ENCODE results near the gene SLC4A3.

Gene SLC4A3

GRCh38 chr2:219621935-219622334 lies 5.5 kb upstream of the SLC4A3 start:
- WGBS, result 75% methylated on average over 4 of the region's 4 CpGs
- DNase-seq, result no peak
- H2AFZ ChIP-seq (ENCODE audit: low read depth, low read length), result no peak overlapping the region
- no peak overlapping the region for H3K4ac ChIP-seq (ENCODE audit: low read depth in 1 of 2, low read length in 2 of 2)
- no peak overlapping the region for H4K8ac ChIP-seq (ENCODE audit: low read length)
- no peak overlapping the region for H3K23ac ChIP-seq (ENCODE audit: low read length in 2 of 2)
- no peak overlapping the region for H4K91ac ChIP-seq (ENCODE audit: low read length)
- no peak overlapping the region for H3K4me3 ChIP-seq (ENCODE audit: insufficient read depth in 1 of 2, low read depth in 1 of 2, low read length in 2 of 2)
- no peak overlapping the region for H2BK120ac ChIP-seq (ENCODE audit: low read depth, low read length)
- H3K9me3 ChIP-seq (ENCODE audit: control insufficient read depth, low read length), result no peaks in the 10 kb centered on the region
- H3K4me1 ChIP-seq (ENCODE audit: control insufficient read depth, insufficient read depth, low read depth, low read length), result peaks cover 1% of the 10 kb centered on the region
- no peak overlapping the region for H2BK15ac ChIP-seq (ENCODE audit: low read depth, poor library complexity, severe bottlenecking)
- no peak overlapping the region for H3K4me2 ChIP-seq (ENCODE audit: low read length, poor library complexity, severe bottlenecking)
- no peak overlapping the region for H2BK5ac ChIP-seq (ENCODE audit: low read depth, low read length, poor library complexity, severe bottlenecking)
- no peaks in the 10 kb centered on the region for H3K36me3 ChIP-seq (ENCODE audit: control insufficient read depth in 1 of 2, insufficient read depth in 2 of 2, low read depth in 1 of 2, low read length in 2 of 2)
- H3K14ac ChIP-seq (ENCODE audit: low read length in 2 of 2), result no peak overlapping the region
- no peak overlapping the region for H3K27ac ChIP-seq (ENCODE audit: low read length, poor library complexity, severe bottlenecking)
- H3K9ac ChIP-seq (ENCODE audit: low read length), result no peak overlapping the region
- no peak overlapping the region for H2BK12ac ChIP-seq (ENCODE audit: low read length in 2 of 2)
- H2AK5ac ChIP-seq (ENCODE audit: low read length, severe bottlenecking), result no peak overlapping the region
- no peaks in the 10 kb centered on the region for H3K79me1 ChIP-seq (replicated peaks; ENCODE audit: low read length, poor library complexity, severe bottlenecking)
- peaks cover 15 to 25% of the 10 kb centered on the region in 2 experiments for H3K27me3 ChIP-seq (ENCODE audit: control insufficient read depth in 1 of 2, insufficient read depth in 1 of 2, low read length in 2 of 2)
- H3K18ac ChIP-seq (ENCODE audit: low read depth in 1 of 2, low read length in 2 of 2), result no peak overlapping the region

GRCh38 chr2:219622472-219622871 lies 5.0 kb upstream of the SLC4A3 start:
- H3K18ac ChIP-seq (ENCODE audit: low read depth in 1 of 2, low read length in 2 of 2), result no peak overlapping the region
- H3K9ac ChIP-seq (ENCODE audit: low read length), result no peak overlapping the region
- no peak overlapping the region for H2BK5ac ChIP-seq (ENCODE audit: low read depth, low read length, poor library complexity, severe bottlenecking)
- no peaks in the 10 kb centered on the region for H3K9me3 ChIP-seq (ENCODE audit: control insufficient read depth, low read length)
- H3K4ac ChIP-seq (ENCODE audit: low read depth in 1 of 2, low read length in 2 of 2), result no peak overlapping the region
- peaks cover 4% of the 10 kb centered on the region for H3K4me1 ChIP-seq (ENCODE audit: control insufficient read depth, insufficient read depth, low read depth, low read length)
- H2AK5ac ChIP-seq (ENCODE audit: low read length, severe bottlenecking), result no peak overlapping the region
- H2AFZ ChIP-seq (ENCODE audit: low read depth, low read length), result no peak overlapping the region
- no peak overlapping the region for H4K8ac ChIP-seq (ENCODE audit: low read length)
- H4K91ac ChIP-seq (ENCODE audit: low read length), result no peak overlapping the region
- no peak for DNase-seq
- H2BK12ac ChIP-seq (ENCODE audit: low read length in 2 of 2), result no peak overlapping the region
- H3K4me2 ChIP-seq (ENCODE audit: low read length, poor library complexity, severe bottlenecking), result no peak overlapping the region
- no peak overlapping the region for H3K4me3 ChIP-seq (ENCODE audit: insufficient read depth in 1 of 2, low read depth in 1 of 2, low read length in 2 of 2)
- H3K23ac ChIP-seq (ENCODE audit: low read length in 2 of 2), result no peak overlapping the region
- H3K14ac ChIP-seq (ENCODE audit: low read length in 2 of 2), result no peak overlapping the region
- no peak overlapping the region for H2BK15ac ChIP-seq (ENCODE audit: low read depth, poor library complexity, severe bottlenecking)
- no peak overlapping the region for H3K27ac ChIP-seq (ENCODE audit: low read length, poor library complexity, severe bottlenecking)
- no CpG with 5 or more reads among the region's 2 CpGs for WGBS
- H3K36me3 ChIP-seq (ENCODE audit: control insufficient read depth in 1 of 2, insufficient read depth in 2 of 2, low read depth in 1 of 2, low read length in 2 of 2), result no peaks in the 10 kb centered on the region
- peaks cover 15 to 26% of the 10 kb centered on the region in 2 experiments for H3K27me3 ChIP-seq (ENCODE audit: control insufficient read depth in 1 of 2, insufficient read depth in 1 of 2, low read length in 2 of 2)
- no peaks in the 10 kb centered on the region for H3K79me1 ChIP-seq (replicated peaks; ENCODE audit: low read length, poor library complexity, severe bottlenecking)
- no peak overlapping the region for H2BK120ac ChIP-seq (ENCODE audit: low read depth, low read length)

DNA sequence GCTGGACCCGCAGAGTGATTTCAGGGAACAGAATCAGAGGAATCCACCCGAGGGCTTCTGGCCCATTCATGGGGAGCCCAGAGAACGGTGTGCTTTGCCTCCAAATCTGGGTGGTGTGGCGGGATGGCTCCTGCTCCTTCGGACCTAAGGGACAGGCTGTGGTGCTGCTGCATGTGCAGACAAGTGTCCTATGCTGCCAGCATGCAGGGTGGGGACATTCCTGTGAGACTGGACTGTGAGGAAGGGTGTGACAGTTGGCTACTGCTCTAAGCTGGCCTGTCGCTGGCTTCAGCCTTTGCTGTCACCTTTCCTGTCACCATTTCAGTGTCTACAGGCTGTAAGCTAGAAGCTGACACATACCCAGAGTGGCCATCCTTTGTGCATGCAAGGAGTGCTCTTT lies 2.9 kb upstream of the SLC4A3 start:
- no peak overlapping the region for H3K4ac ChIP-seq (ENCODE audit: low read depth in 1 of 2, low read length in 2 of 2)
- no peak overlapping the region for H3K14ac ChIP-seq (ENCODE audit: low read length in 2 of 2)
- no peak overlapping the region for H3K9ac ChIP-seq (ENCODE audit: low read length)
- H2AFZ ChIP-seq (ENCODE audit: low read depth, low read length), result no peak overlapping the region
- H4K8ac ChIP-seq (ENCODE audit: low read length), result no peak overlapping the region
- H4K91ac ChIP-seq (ENCODE audit: low read length), result no peak overlapping the region
- H3K36me3 ChIP-seq (ENCODE audit: control insufficient read depth in 1 of 2, insufficient read depth in 2 of 2, low read depth in 1 of 2, low read length in 2 of 2), result peaks cover 0 to 7% of the 10 kb centered on the region in 2 experiments
- H3K27ac ChIP-seq (ENCODE audit: low read length, poor library complexity, severe bottlenecking), result no peak overlapping the region
- H2BK12ac ChIP-seq (ENCODE audit: low read length in 2 of 2), result no peak overlapping the region
- no peak overlapping the region for H2AK5ac ChIP-seq (ENCODE audit: low read length, severe bottlenecking)
- H2BK120ac ChIP-seq (ENCODE audit: low read depth, low read length), result no peak overlapping the region
- H3K27me3 ChIP-seq (ENCODE audit: control insufficient read depth in 1 of 2, insufficient read depth in 1 of 2, low read length in 2 of 2), result peaks cover 15 to 26% of the 10 kb centered on the region in 2 experiments
- no peak overlapping the region for H2BK15ac ChIP-seq (ENCODE audit: low read depth, poor library complexity, severe bottlenecking)
- WGBS, result 85% methylated on average over 6 of the region's 6 CpGs
- no peak overlapping the region for H3K23ac ChIP-seq (ENCODE audit: low read length in 2 of 2)
- no peak overlapping the region for H3K18ac ChIP-seq (ENCODE audit: low read depth in 1 of 2, low read length in 2 of 2)
- no peak overlapping the region for H2BK5ac ChIP-seq (ENCODE audit: low read depth, low read length, poor library complexity, severe bottlenecking)
- H3K4me3 ChIP-seq (ENCODE audit: insufficient read depth in 1 of 2, low read depth in 1 of 2, low read length in 2 of 2), result no peak overlapping the region
- no peaks in the 10 kb centered on the region for H3K9me3 ChIP-seq (ENCODE audit: control insufficient read depth, low read length)
- peaks cover 14% of the 10 kb centered on the region for H3K4me1 ChIP-seq (ENCODE audit: control insufficient read depth, insufficient read depth, low read depth, low read length)
- H3K4me2 ChIP-seq (ENCODE audit: low read length, poor library complexity, severe bottlenecking), result no peak overlapping the region
- no peaks in the 10 kb centered on the region for H3K79me1 ChIP-seq (replicated peaks; ENCODE audit: low read length, poor library complexity, severe bottlenecking)
- DNase-seq, result no peak

DNA sequence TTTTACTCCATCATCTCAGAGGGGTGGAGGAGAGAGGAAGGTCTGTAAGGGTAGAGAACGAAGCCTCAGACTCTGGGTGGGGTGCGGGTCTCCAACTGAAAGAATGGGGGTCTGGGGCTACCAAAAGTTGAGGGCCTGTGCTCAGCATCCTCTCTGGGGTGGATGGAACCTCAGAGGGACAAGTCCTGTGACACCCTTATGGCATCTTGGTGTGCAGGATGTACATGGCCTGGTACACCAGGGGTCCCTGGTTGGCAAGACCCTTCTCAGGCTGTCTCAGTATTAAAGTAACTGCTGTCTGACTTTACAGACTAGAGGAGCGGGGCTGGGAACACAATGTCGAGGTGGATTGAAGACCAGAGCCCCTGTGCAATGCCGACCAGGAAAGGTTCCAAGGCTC lies 2.3 kb upstream of the SLC4A3 start:
- no peak overlapping the region for H3K23ac ChIP-seq (ENCODE audit: low read length in 2 of 2)
- no peak overlapping the region for H3K18ac ChIP-seq (ENCODE audit: low read depth in 1 of 2, low read length in 2 of 2)
- peaks cover 15 to 26% of the 10 kb centered on the region in 2 experiments for H3K27me3 ChIP-seq (ENCODE audit: control insufficient read depth in 1 of 2, insufficient read depth in 1 of 2, low read length in 2 of 2)
- H4K91ac ChIP-seq (ENCODE audit: low read length), result no peak overlapping the region
- no peaks in the 10 kb centered on the region for H3K79me1 ChIP-seq (replicated peaks; ENCODE audit: low read length, poor library complexity, severe bottlenecking)
- peaks cover 16% of the 10 kb centered on the region for H3K4me1 ChIP-seq (ENCODE audit: control insufficient read depth, insufficient read depth, low read depth, low read length)
- no peak overlapping the region for H2AFZ ChIP-seq (ENCODE audit: low read depth, low read length)
- H3K4ac ChIP-seq (ENCODE audit: low read depth in 1 of 2, low read length in 2 of 2), result no peak overlapping the region
- H3K4me2 ChIP-seq (ENCODE audit: low read length, poor library complexity, severe bottlenecking), result no peak overlapping the region
- H2BK12ac ChIP-seq (ENCODE audit: low read length in 2 of 2), result no peak overlapping the region
- no peak for DNase-seq
- no peak overlapping the region for H3K27ac ChIP-seq (ENCODE audit: low read length, poor library complexity, severe bottlenecking)
- no peak overlapping the region for H2BK120ac ChIP-seq (ENCODE audit: low read depth, low read length)
- no peak overlapping the region for H3K9ac ChIP-seq (ENCODE audit: low read length)
- H3K14ac ChIP-seq (ENCODE audit: low read length in 2 of 2), result no peak overlapping the region
- WGBS, result 95% methylated on average over 5 of the region's 5 CpGs
- no peak overlapping the region for H3K4me3 ChIP-seq (ENCODE audit: insufficient read depth in 1 of 2, low read depth in 1 of 2, low read length in 2 of 2)
- H3K36me3 ChIP-seq (ENCODE audit: control insufficient read depth in 1 of 2, insufficient read depth in 2 of 2, low read depth in 1 of 2, low read length in 2 of 2), result peaks cover 0 to 11% of the 10 kb centered on the region in 2 experiments
- no peak overlapping the region for H2AK5ac ChIP-seq (ENCODE audit: low read length, severe bottlenecking)
- H3K9me3 ChIP-seq (ENCODE audit: control insufficient read depth, low read length), result no peaks in the 10 kb centered on the region
- H2BK5ac ChIP-seq (ENCODE audit: low read depth, low read length, poor library complexity, severe bottlenecking), result no peak overlapping the region
- H4K8ac ChIP-seq (ENCODE audit: low read length), result no peak overlapping the region
- H2BK15ac ChIP-seq (ENCODE audit: low read depth, poor library complexity, severe bottlenecking), result no peak overlapping the region
